Activated naive CD4-positive, alpha-beta T cell treated with Interleukin-2 at 50 U/mL for 16 hours (primary cell): Measurements from ENCODE around the gene DR1.
"Not testable (repeated sequence)": the region's sequence is repeated elsewhere in the genome, so short reads cannot be mapped to it uniquely, and the experiment has no call there.

ENCODE experiments used
- DNase-seq: peaks from one replicate; pipeline ENCODE4 v3.0.0-alpha.2; 2020

DR1 gene

DNA sequence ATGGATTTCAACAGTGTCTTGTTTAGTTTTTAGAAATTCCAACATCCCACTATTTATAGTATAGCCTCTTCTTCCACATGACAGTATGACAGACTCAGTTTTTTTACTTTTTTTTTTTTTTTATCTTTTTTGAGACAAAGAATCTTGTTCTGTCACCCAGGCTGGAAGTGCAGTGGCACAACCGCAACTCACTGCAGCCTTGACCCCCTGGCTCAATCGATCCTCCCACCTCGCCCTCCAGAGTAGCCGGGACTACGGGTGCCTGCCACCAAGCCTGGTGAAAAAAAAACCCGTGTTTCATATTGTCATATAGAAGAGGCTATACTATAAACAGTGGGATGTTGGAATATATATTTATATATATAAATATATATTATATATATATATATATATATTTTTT lies 1.2 kb upstream of the DR1 start:
- DNase-seq = no peak

DNA sequence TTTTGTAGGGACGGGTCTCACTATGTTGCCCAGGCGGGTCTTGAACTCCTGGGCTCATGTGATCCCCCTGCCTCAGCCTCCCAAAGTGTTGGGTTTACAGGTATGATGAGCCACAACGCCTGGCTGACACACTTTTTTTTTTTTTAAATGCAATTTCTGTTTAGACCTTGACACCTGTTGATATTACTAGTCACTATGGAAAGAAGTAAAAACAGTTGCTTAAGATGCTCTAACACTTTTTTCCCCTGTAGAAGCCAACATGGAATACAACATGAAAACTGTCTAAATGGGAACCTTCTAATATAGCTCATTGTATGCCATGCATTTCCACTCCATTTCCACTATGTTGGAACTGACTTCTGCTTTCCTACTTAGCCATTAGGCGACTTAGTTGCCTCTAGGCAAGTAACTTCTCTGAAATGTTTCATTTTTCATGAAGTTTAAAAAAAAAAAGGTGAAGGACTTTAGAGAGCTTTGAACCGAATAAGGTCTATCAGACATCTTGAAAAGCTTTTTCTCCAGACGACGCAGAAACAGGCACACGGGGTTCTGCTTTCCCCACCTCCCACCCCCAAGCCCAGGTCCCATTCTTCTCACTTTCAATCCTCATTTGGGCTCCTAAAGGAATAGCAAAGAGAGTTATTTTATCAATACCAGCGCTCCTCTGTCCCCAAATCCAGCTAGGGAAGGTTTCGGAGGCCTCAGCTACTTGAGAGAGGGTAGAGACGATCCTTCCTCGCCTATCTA lies 648 bp upstream of the DR1 start:
- no peak for DNase-seq

DNA sequence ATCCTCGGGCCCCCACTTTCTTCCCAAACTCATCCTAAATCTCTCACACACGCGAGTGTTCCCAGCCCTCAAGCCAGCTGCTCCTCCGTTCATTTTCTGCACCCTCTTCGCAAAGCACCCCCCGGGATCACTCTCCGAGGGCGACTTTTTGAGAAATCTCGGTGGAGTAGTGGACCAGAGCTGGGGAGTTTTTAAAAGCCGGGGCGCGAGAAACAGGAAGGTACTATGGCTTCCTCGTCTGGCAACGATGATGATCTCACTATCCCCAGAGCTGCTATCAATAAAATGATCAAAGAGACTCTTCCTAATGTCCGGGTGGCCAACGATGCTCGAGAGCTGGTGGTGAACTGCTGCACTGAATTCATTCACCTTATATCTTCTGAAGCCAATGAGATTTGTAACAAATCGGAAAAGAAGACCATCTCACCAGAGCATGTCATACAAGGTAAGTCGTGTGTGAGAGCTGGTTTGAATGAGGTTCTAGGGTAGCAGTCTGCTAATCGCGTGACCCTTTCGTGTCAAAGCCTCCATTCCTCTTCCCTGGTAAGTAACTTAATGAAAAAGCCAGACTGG lies 800 bp downstream of the DR1 start:
- peak; percentile 39 for DNase-seq

DNA sequence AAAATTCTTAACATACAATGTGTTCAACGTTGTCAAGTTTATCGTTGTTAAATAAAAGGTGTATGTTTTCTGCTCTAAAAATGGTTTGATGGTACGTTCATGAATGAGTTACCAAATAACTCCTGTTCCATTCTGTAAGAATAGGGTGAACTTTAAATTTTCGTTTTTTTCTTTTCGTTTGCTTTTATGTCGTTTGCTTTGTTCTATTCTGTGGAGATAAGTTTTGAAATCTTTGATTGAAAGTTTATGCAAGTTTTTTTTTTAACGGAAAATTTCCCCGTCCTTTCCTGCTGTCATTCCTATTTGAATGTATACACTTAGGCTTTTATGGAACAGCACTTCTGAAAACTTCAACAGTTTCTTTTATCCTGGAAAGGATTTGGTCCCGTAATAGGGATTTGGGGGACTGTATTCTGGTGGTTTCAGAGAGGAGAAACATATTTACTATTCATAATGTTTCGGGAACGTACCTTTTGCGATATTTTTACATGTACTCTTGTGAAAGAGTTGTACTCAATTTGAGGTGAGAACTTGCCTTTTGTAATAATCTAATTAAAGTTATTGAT lies 1.7 kb downstream of the DR1 start:
- no peak for DNase-seq

DNA sequence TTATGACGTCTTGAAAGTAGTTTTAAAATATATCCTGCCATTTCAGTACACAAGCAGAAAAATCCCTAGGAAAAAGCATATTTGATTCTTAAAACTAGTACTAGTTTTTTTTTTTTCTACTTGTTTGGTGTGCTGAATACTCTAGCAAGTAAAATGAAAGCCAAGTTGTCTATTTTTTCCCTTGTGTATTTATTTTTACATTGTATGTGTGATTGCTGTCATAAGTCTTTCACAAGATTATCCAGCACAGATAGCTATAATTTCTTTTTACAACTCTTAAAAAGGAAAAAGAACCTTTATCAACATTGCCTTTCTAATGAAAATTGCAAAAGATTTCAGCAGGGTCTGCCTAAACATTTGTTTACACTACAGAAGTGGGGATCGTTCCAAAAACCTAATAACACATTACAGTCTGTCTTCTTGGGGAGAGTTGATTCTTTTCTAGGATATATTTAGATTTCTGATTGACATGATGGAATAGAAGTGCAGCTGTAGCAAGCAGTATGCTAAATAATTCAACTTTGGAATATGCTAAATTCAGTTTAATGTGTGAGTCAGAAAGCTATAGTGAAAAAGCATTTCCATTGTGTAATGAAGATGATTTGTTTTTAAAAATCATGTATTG lies 2.5 kb downstream of the DR1 start:
- no peak for DNase-seq

DNA sequence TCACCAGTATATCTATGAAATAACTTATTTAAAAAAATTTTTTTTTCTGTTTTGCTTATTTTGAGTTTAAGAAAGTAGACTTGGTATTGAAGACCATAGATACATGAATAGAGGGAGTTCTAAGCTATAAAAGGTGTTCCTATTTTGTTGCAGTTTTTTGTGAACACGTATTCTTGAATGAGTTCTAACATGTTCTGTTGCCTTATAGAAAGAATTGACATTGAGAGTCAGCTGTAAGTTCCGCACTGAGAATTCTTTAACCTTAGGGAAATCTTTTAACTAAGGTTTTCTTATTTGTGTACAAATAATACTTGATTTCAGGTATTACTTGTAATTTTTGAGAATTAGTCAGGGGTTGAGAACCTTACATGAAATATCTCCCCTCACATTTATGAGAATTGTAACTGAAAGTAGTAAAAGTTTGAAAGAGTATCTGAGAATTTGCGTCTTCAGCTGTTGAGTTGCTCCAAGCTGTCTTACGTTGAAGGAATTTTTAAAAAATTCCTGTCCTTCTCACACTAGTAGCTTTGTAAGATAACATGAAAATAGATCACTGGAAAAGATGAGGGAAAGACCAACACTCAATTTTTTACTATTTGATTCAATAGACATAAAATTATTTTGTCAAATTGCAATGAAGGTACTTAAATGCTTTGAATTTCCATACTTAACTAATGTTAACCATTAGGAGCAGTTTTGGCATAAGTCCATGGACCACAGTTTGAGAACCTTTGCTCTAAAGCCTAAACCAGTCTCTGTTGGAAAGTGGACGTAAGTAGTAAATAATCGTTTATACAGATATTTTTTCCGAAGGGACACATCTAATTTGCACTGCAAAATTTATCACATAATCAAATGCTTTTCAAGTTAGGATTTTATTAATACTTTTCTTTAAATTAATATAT lies 3.8 kb downstream of the DR1 start:
- DNase-seq = no peak

DNA sequence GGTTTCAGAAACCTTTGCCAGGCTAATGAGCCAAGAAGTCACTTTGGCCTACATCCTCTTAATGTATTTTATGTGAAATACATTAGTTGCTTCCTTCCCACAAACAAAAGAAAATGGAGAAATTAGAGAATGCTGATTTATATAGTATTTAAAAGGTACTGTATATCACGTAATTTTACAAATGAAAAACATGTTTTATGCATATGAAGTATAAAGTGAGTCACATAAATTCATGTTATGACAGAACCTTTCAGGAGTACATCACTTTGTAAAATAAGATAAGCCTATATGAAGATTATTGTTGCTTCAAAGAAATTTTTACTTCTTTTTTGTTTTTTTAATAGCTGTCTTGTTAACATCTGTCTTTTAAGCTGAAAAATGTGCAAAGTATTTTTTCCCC lies 4.6 kb downstream of the DR1 start:
- DNase-seq = no peak

DNA sequence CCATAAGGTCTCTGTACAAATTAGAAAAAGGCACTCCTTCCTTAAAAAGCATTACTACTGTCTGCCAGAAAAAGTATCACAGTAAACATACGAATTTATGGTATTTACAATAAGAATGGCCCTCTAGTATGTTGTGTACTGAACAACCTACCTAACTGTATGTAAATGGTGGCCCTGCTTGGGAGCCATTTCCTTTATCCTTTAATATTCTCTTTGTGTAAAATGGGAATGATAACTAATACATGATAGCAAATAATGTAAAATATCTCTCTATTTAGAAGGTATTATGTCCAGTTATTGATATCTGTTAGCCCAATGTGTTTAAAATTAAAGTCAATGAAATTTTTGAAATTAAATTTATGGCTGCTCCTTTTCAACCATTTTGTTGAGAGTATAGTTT lies 5.2 kb downstream of the DR1 start:
- DNase-seq = no peak

DNA sequence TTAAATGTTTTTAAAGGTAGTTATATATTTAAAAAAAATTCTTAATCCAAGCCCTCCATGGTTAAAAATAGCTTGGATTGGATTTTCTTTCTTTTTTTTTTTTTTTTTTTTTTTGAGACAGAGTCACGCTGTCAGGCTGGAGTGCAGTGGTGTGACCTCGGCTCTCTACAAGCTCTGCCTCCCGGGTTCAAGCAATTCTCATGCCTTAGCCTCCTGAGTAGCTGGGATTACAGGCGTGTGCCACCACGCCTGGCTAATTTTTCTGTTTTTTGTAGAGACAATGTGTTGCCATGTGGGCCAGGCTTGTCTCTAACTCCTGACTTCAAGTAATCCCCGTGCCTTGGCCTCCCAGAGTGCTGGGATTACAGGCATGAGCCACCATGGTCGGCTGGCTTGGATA lies 5.6 kb downstream of the DR1 start:
- DNase-seq = not testable (repeated sequence)

DNA sequence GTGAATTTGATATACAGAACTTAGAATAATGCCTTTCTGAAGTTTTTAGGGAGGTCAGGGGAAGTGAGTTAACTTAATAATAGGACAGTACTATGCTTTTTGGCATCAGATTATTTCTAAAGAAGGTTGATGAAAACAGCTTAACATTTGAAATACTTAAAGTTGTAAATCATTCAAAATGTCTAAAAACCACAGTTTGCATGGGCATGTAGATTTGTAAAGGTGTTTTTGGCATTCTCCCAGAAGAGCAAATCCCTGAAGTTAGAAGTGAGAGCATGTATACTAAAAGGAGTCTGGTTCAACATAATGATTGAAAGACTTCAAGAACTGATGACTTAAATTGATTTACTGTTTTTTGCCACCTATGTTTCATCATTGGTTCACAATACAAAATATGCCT lies 6.7 kb downstream of the DR1 start:
- DNase-seq = no peak

DNA sequence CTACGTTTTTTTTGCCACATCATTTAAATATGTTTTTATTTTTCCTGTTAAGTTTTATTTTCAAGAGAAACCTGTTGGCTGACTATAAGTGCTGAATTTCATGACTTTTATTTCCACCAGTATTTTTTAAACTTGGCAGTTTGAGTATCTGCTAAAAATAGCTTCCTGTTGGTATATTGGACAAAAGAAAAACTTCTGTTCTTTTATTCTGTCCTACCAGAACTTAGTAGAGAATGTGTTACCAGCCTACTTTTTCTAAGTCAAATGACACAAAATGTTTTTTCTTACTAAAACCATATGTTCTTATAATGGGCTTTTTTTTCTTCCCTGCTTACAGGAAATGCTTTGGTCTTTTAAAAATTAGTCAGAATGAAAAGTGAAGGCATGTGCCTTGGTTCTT lies 7.6 kb downstream of the DR1 start:
- DNase-seq = no peak

DNA sequence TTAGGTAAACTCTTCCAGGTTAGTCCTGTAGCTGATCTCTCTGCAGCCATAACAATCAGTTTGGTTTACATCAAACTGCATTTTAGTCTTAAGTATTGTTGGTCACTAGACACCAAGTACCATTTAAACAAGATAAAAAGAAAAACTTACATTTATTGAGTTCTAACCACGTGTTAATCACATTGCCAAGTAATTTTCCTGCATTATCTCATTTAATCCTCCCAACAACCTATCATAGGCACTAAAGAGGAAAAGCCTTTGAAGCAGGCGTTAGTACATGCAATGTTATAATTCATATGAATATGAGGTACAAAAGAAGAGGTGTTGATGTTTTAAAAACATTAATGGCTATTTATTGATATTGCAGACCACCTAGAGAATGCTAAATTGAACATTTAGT lies 9.0 kb downstream of the DR1 start:
- DNase-seq = no peak

DNA sequence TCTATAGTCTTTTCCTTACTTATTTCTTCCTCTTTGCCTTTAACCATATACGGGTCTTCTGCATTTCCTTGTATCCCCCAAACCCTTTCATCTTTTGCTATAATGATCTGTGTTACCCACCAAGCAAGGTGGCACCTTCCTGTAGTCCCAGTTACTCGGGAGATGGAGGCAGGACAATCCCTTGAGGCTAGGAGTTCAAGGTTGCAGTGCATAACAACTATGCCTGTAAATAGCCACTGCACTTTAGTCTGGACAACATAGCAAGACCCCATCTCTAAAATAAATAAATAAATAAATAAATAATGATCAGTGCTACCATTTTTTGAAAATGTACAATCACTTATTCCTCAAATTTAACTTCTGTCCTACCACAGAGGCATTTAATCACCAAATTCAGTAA lies 11.5 kb downstream of the DR1 start:
- DNase-seq = no peak

DNA sequence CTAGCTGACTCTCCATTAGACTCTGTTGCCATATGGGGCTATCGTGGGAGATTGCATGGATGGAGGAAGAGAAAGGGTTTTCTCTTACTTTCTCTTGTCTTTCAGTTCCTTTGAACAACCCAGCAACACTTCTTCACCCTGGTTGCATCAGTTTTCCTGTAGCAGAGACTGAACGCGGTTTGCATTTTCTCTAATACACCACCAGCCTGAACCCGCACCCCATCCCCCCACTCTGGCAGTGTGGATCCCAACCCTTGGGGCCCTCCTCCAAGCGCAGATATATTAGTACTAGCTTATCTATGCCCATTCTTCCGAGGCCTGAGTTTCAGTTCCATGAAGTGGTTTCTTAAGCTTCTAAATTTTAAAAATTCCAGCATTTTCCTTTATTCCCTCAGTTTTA lies 12.6 kb downstream of the DR1 start:
- no peak for DNase-seq

DNA sequence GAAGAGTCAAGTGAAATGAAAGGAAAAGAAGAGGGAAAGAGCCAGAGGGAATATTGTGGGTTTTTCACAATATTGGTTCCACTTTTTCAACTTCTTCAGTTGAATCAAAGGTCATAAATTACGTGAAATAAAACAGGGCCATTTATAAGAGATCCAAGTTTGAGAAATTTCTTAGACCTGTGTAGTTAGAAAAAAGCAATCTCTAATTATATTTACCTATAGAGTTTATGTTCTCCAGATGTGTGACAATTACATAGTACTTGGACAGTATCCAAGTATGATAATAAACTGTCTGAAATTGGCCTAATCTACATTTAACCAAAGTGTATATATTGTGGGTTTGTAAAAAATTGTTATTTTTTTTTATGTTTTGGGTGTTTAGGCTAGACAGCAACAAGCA lies 14.4 kb downstream of the DR1 start:
- no peak for DNase-seq

DNA sequence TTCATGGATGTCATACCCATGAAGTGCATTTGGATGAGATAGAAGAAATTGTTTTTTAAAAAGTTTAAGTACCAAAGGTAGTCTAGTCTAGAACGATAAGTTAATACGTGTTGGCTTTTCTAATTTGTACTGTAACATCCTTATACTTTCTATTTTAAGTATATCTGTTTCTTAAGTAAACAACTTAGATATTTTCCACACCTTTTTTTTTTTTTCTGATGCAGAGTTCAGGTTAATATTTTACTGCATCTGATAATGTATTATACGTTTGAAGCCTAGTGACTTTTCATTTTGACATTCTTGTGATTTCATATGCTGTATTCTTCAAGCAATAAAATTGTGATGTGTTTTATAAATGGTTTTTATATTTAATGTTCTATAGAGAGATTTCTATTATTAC lies 16.5 kb downstream of the DR1 start:
- DNase-seq = no peak

DNA sequence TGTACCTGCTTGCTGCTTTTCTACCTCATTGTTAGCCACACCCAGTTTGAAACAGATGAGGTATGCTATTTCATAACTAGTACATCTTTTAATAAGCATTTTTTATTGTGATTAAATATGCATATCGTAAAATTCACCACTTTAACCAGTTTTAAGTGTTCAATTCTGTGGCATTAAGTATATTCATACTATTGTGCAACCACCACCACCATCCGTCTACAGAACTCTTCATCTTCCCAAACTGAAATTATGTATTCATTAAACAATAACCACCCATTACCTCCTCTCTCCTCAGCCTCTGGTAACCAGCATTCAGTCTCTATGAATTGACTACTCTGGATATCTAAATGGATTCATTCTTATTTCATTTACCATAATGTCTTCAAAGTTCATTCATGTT lies 20.1 kb downstream of the DR1 start:
- DNase-seq = no peak

DNA sequence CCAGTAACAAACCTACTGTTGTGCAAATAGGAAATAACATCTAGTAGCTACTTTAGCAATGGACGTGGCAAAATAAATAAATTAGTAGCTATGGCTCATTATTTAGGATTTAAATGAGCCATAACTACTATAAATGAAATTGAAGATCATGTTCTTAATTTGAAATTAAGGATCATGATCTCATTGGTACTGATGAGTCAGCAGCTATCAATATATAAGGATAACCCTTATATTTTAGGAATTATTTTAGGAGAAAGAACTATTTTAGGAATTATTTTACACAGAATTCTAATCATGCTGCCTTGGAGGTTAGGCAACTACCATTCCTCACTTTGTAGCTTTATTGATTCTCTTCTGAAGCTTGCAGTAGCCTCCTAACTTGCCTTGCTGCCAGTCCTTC lies 24.0 kb downstream of the DR1 start:
- no peak for DNase-seq

DNA sequence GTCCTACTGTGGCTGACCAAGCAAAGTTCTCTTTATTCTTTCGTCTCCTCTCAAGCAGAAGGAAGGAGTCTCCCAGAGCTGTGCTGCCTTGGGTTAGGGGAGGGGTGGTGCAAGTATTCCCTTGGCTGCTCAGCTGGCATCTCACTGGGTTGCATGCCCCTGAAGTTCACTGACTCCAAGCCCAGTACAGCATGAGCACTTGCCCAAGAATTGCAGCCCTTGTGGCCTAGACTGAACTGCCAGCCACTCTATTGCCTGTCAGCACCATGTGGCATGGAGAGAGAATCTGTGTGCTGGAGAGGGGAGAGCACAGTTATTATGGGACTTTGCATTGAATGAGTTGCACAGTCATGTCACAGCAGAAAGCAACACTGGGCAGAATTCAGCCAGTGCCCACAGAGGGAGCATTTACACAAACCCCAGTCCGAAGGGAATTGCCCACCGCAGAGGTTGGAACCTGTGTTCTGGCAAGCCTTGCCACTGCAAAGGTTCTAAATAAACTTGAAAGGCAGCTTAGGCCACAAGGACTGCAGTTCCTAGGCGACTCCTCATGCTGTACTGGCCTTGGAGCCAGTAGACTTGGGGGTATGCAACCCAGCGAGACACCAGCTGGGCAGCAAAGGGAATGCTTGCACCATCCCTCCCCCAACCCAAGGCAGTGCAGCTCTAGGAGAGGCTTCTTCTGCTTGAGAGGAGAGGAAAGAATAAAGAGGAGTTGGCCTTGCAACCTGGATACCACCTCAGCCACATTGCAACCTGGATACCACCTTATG lies 28.8 kb downstream of the DR1 start:
- no peak for DNase-seq

DNA sequence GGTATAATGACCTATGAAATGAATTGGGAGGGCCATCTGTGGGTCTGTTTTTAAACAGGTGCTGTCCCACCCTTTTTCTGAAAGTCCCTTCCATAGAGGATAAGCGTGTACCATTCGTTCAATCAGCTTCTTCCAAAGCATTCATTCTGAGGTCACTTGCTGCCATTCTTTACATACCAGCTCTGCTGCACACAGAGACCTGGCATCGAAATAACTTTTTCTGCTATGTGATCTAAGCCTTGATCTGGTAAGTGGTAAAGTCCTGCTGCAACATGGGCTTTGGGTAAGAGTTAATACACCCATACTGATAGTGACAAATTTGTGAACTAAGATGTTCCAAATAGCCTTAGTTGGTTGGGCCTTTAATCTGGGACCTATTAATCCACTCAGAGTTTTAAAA lies 38.9 kb downstream of the DR1 start:
- no peak for DNase-seq

DNA sequence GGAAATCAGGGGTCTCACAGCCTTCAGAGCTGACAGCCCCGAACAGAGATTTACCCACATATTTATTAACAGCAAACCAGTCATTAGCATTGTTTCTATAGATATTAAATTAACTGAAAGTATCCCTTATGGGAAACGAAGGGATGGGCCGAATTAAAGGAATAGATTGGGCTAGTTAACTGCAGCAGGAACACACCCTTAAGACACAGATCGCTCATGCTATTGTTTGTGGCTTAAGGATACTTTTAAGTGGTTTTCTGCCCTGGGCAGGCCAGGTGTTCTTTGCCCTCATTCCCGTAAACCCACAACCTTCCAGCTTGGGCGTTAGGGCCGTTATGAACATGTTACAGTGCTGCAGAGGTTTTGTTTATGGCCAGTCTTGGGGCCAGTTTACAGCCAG lies 40.6 kb downstream of the DR1 start:
- not testable (repeated sequence) for DNase-seq

DNA sequence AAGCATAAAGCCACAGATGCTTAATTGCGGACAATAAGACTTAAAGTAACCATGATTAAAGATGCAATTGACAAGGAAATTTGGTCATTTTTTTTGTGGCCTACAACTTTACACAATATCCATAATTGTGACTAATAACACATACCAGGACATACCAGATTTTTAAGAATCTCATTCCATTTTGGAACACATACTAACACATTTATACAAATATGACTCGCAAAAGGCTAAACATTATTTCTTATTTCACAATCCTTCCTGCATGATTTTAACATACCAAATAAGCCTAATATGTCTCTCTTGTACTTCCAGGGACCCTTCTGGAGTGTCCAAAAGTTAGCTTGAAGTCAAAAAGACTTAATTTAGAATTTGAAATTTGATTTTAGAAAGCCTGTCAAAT lies 48.8 kb downstream of the DR1 start:
- no peak for DNase-seq

DNA sequence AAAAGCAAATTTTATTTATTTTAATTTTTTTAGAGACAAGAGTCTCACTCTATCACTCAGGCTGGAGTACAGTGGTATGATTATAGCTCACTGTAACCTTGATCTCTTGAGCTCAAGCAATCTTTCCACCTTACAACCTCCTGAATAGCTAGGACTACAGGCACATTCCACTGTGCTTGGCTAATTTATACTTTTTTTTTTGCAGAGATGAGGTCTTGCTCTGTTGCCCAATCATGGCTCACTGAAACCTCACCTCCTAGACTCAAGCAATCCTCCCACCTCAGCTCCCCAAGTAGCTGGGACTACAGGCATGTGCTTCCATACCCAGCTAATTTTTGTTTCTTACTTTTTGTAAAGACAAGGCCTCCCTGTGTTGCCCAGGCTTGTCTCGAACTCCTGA lies 49.5 kb downstream of the DR1 start:
- no peak for DNase-seq
